IPS-15b (cell line): ENCODE data around the gene SNRPN.
"Not testable (repeated sequence)": the region's sequence is repeated elsewhere in the genome, so short reads cannot be mapped to it uniquely, and the experiment has no call there.

Experiments used
- H3K27me3 ChIP-seq: one replicate; pipeline ENCODE4 v1.6.1; 2013; ENCODE audit warnings: low read length; ENCODE audit not compliant: control insufficient read depth, insufficient read depth
- H3K36me3 ChIP-seq: one replicate; pipeline ENCODE4 v1.6.1; 2013; ENCODE audit warnings: low read length; ENCODE audit not compliant: control insufficient read depth, insufficient read depth
- H3K4me1 ChIP-seq: one replicate; pipeline ENCODE4 v1.6.1; 2013; ENCODE audit warnings: mild to moderate bottlenecking, low read length; ENCODE audit not compliant: control insufficient read depth, insufficient read depth
- H3K4me3 ChIP-seq: one replicate; pipeline ENCODE4 v1.5.1; 2013; ENCODE audit warnings: low read depth, low read length
- H3K9ac ChIP-seq: one replicate; pipeline ENCODE4 v1.6.1; 2013; ENCODE audit warnings: low read depth, mild to moderate bottlenecking, low read length
- H3K9me3 ChIP-seq: one replicate; pipeline ENCODE4 v1.6.1; 2013; ENCODE audit warnings: mild to moderate bottlenecking, low read length; ENCODE audit not compliant: control insufficient read depth, insufficient read depth

The SNRPN gene

DNA sequence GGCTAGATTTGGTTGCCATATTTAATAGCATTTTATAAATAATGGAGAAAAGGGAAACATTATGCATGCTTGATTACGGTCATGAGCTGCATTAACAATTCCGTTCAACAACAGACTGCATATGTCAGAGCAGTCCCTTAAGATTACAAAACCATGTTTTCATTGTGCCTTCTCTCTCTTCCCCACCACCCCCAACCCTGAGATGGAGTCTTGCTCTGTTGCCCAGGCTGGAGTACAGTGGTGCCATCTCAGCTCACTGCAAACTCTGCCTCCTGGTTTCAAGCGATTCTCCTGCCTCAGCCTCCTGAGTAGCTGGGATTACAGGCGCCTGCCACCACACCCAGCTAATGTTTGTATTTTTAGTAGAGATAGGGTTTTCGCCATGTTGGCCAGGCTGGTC lies 17.9 kb downstream of the SNRPN start:
- H3K4me1 ChIP-seq, H3K4me3 ChIP-seq, H3K9me3 ChIP-seq, H3K9ac ChIP-seq, H3K27me3 ChIP-seq: not testable (repeated sequence)
- H3K36me3 ChIP-seq, result peaks cover 56% of the 10 kb centered on the region

DNA sequence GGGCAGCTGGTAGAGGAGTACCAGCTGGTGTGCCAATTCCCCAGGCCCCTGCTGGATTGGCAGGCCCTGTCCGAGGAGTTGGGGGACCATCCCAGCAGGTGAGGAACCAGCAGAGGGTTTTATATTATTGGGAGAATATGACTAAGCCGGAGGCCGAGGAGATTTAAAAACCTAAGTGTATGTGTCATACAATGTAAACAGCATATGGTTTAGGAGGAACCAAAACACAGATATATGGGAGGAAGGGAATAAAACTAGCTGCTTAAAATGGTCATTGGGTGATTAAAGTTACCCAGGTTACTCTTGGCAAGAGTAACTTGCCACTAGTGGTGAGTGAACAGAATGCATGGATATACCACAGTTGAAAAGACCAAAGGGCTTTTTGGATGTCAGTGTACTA lies 22.1 kb downstream of the SNRPN start:
- H3K9me3 ChIP-seq, result no peaks in the 10 kb centered on the region
- no peak overlapping the region for H3K9ac ChIP-seq
- no peak overlapping the region for H3K4me3 ChIP-seq
- H3K4me1 ChIP-seq, result no peaks in the 10 kb centered on the region
- no peaks in the 10 kb centered on the region for H3K27me3 ChIP-seq
- peaks cover 70% of the 10 kb centered on the region for H3K36me3 ChIP-seq

DNA sequence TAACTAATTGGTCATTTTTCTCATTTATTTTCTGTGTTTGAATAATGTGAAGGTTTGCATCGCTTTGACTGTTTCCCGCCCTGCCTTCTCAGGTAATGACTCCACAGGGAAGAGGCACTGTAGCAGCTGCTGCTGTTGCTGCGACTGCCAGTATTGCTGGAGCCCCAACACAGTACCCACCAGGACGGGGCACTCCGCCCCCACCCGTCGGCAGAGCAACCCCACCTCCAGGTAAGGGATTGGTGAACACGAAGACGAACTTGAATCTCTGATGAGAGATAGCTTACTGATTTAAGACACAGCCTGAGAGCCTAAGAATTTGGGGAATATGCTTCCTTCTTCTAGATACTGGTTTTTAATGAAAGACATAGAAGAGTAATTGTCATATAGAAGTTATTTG lies 22.9 kb downstream of the SNRPN start:
- no peak overlapping the region for H3K4me3 ChIP-seq
- no peaks in the 10 kb centered on the region for H3K9me3 ChIP-seq
- H3K27me3 ChIP-seq, result no peaks in the 10 kb centered on the region
- no peak overlapping the region for H3K9ac ChIP-seq
- H3K36me3 ChIP-seq, result peaks cover 76% of the 10 kb centered on the region
- H3K4me1 ChIP-seq, result peaks cover 3% of the 10 kb centered on the region

DNA sequence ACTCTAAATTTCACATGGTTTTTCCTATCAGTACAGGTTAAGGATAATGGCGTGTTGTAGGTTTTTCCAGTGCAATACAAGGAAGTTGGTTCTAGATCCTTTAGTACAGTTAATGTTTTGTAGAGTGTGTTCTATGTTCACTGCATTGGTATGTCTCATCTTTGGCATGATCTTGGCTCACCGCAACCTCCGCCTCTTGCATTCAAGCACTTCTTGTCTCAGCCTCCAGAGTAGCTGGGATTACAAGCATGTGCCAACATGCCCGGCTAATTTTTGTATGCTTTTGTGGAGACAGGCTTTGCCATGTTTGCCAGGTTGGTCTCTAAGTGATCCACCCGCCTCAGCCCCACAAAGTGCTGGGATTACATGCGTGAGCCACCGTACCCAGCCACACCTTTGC lies 30.4 kb downstream of the SNRPN start:
- Histone ChIP-seq H3K9ac (no peak overlapping the region), H3K4me1 (peaks cover 3% of the 10 kb centered on the region), H3K36me3 (peaks cover 43% of the 10 kb centered on the region), H3K4me3 (no peak overlapping the region), H3K9me3 (no peaks in the 10 kb centered on the region), H3K27me3 (no peaks in the 10 kb centered on the region)

DNA sequence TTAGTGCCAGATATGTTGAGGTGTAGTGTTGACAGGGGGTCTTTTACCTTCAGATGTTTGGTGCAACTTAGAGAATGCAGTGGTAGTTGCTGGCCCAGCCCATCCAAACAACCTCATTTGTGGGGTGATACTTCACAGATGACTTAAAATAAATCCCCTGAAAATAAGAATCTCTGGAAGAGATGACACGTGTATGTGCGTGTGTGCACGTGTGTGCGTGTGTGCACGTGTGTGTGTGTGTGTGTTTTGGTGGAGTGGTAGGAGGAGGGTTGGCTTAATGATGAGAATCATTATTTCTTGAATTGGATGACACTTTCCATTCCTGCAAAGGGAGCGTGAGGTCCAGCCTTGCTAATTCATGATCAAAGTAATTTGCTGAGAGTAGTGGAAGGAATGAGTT lies 31.9 kb downstream of the SNRPN start:
- Histone ChIP-seq H3K36me3 (peaks cover 42% of the 10 kb centered on the region), H3K9me3 (no peaks in the 10 kb centered on the region), H3K9ac (no peak overlapping the region), H3K4me3 (no peak overlapping the region), H3K27me3 (no peaks in the 10 kb centered on the region), H3K4me1 (peaks cover 3% of the 10 kb centered on the region)

DNA sequence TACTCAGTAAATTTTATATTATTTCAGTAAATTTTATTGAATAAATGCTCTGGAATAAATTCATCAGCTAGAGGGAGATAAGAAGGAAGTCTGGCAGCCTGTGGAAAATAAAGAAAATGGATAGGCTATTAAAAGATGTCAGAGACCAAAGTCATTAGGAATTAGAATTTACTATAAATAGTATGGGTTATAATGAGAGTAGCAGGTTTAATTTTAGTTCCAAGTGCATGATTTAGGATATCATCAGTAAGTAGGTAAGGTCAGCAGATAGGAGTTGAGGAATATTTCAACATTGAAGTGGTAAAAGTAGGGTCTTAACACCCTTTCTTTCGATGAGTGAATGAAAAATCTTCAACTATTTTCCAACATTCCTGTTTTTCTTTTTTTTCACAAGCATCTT lies 64.6 kb downstream of the SNRPN start:
- Histone ChIP-seq H3K9me3 (no peaks in the 10 kb centered on the region), H3K4me3 (no peak overlapping the region), H3K36me3 (peaks cover 16% of the 10 kb centered on the region), H3K9ac (no peak overlapping the region), H3K4me1 (no peaks in the 10 kb centered on the region), H3K27me3 (no peaks in the 10 kb centered on the region)

DNA sequence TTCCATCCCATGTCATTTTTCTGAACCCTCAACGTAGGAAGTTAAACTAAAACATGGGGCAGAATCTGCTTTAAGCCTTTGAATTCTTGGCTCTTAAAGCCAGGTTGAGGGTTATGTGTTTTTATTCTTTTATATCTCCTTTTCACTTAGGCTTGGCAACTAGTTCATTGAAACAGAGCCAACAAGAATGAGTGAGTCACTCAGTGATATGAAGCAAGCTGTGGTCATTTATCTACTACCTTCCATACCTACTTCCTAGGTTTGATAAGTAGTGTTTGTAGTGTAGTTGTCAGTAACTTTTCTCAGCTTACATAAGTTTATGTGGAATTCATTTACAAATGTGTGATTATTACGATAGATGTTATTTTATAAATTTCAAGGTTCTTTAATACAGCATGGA lies 67.4 kb downstream of the SNRPN start:
- Histone ChIP-seq H3K36me3 (peaks cover 24% of the 10 kb centered on the region), H3K27me3 (no peaks in the 10 kb centered on the region), H3K9ac (no peak overlapping the region), H3K4me3 (no peak overlapping the region), H3K4me1 (no peaks in the 10 kb centered on the region), H3K9me3 (no peaks in the 10 kb centered on the region)
